GM12873 (cell line): Measurements from ENCODE around the gene SLC1A3.

Experiments
- TF ChIP-seq, protein P1 (sequence below): IDR thresholded peaks from 2 replicates; pipeline ENCODE4 v1.5.1; 2012; ENCODE audit warnings: low read depth, mild to moderate bottlenecking, moderate library complexity, low read length, control low read depth; ENCODE audit not compliant: insufficient read depth; ENCODE audit errors: missing control alignments

SLC1A3 gene

GRCh38 chr5:36717131-36717695, 110.8 kb downstream of the SLC1A3 start:
- TF ChIP-seq, protein P1, sequence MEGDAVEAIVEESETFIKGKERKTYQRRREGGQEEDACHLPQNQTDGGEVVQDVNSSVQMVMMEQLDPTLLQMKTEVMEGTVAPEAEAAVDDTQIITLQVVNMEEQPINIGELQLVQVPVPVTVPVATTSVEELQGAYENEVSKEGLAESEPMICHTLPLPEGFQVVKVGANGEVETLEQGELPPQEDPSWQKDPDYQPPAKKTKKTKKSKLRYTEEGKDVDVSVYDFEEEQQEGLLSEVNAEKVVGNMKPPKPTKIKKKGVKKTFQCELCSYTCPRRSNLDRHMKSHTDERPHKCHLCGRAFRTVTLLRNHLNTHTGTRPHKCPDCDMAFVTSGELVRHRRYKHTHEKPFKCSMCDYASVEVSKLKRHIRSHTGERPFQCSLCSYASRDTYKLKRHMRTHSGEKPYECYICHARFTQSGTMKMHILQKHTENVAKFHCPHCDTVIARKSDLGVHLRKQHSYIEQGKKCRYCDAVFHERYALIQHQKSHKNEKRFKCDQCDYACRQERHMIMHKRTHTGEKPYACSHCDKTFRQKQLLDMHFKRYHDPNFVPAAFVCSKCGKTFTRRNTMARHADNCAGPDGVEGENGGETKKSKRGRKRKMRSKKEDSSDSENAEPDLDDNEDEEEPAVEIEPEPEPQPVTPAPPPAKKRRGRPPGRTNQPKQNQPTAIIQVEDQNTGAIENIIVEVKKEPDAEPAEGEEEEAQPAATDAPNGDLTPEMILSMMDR, result no peak

DNA sequence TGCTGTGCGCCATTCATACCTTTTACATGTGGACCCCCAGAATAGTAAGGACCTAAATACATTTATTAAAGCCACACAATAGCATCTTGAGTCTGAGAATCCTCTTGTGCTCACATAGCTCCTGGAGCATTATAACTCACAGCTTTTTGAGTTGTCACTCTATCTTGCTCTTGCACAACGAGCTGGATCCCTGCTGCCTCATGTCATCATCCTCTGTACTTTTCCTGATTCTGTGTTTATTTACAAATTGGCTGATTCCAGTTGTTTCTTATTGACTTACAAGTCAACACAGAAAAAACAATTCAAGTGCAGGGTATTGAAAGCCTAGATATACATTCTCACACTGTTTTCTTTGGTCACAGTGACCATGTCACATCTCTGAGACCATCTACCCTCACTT, 112.9 kb downstream of the SLC1A3 start:
- TF ChIP-seq, protein P1, result no peak

GRCh38 chr5:36720688-36721087, 114.3 kb downstream of the SLC1A3 start:
- TF ChIP-seq, protein P1, result no peak

DNA sequence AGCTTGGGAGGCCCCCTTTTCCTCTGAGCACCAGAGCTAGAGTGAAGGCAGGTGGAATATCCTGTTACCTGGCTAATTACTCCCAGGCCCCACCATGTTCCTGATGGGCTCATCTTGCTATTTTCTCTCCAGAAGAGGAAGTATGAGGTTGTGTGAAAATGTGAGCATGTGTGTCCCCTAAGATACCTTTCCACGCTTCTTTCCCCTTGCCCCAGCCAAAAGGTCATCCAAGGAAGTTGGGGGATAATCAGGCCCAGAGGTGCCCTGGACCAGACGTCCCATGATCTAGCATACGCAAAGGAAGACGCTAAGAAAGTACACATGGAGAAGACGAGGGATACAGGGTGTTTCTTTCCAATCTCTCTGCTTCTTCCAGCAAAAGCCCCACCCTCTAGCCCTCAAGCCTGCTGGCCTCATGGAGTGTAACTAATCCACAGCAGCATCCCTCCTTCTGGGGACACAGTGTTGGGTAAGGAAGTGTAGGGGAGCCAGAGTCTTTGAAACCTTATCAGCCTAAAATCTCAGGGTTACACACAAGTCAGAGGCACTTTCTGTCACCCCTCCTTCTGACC, 115.3 kb downstream of the SLC1A3 start:
- TF ChIP-seq, protein P1, result no peak

GRCh38 chr5:36722900-36723299, 116.5 kb downstream of the SLC1A3 start:
- TF ChIP-seq, protein P1, result no peak

DNA sequence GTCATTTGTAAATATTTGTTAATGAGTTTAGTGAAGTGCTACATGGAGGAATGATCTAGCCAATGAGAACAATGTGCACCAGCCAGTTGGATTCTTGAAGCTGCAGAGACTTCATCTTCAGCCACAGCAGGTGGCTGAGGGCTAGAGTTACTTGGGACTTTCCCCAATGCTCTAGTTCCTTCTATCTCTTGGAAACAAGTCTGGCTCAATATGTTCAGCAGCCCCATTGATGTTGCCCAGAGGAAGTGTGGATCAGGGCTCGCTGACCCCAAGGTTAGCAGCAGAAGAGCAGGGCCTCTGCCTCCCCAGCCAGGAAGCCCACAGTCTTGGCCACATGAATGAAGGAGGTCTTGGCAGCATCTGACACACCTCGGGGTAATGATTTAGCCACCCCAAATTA, 117.5 kb downstream of the SLC1A3 start:
- TF ChIP-seq, protein P1, result no peak

DNA sequence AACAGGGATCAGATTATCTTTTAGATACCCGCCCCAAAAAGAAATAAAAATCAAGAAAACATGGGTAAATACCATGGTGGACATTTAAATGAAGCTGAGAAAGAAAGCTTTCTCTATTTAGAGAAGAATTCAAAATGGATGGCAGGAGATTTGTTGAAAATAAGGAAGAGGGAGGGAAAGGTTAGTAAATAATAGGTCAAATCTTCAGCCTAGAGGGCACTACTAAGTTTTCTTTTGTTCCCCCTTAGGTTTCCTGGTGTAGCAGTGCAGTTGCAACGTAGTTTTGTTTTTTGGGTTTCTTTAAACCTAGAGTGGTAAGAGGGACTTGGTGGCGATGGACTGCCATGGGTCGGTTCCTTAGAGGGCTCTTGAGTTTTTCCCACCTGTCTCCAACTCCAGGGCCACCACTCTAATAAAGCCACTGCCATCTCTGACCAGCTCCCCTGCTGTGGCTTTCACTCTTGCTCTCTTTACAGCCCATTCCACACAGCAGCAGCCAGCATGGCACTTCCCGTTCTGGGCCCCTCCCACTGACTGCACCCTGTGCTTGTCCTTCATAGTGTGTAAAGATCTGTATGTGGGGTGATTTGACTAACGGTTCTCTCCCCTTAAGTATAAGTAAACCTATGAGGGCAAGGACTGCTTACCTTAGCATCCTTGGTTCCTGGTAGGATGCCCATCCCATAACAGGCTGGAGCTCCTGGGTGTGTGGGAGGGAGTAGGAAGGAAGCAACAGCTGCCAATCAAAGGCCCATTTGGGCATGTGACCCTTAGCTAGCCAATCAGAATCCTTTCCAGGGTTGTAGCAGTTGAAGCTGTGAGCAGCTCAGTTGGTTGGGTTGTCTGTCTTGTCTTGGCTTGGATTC, 118.3 kb downstream of the SLC1A3 start:
- TF ChIP-seq, protein P1, result no peak
